ENCODE data around the gene GSKIP.

The GSKIP gene

GRCh38 chr14:96380735-96381134, 17.4 kb downstream of the GSKIP start:
- DNase-seq = no peak

GRCh38 chr14:96383445-96383844, 20.1 kb downstream of the GSKIP start:
- DNase-seq = no peak

- no peak for DNase-seq
These were observed 20.7 kb downstream of the GSKIP start for GRCh38 chr14:96384053-96384452.

GRCh38 chr14:96384740-96385139, 21.4 kb downstream of the GSKIP start:
- no peak for DNase-seq

- DNase-seq = no peak
These were observed 22.1 kb downstream of the GSKIP start for GRCh38 chr14:96385385-96385784.

GRCh38 chr14:96390965-96391292, 27.6 kb downstream of the GSKIP start:
- no peak for DNase-seq

- DNase-seq = peak; percentile 97
These were observed 28.2 kb downstream of the GSKIP start for GRCh38 chr14:96391293-96392118.

GRCh38 chr14:96393071-96393691, 29.9 kb downstream of the GSKIP start:
- DNase-seq = no peak

GRCh38 chr14:96394047-96394815, 30.9 kb downstream of the GSKIP start:
- no peak for DNase-seq

- no peak for DNase-seq
These were observed 35.1 kb downstream of the GSKIP start for GRCh38 chr14:96398432-96398831.

- no peak for DNase-seq
These were observed 35.6 kb downstream of the GSKIP start for GRCh38 chr14:96398921-96399320.

GRCh38 chr14:96399405-96399804, 36.1 kb downstream of the GSKIP start:
- no peak for DNase-seq

GRCh38 chr14:96400495-96400894, 37.2 kb downstream of the GSKIP start:
- DNase-seq = no peak

GRCh38 chr14:96403409-96403808, 40.1 kb downstream of the GSKIP start:
- DNase-seq = no peak

GRCh38 chr14:96405677-96406076, 42.4 kb downstream of the GSKIP start:
- no peak for DNase-seq

- DNase-seq = no peak
These were observed 44.7 kb downstream of the GSKIP start for GRCh38 chr14:96407935-96408570.

GRCh38 chr14:96408608-96409007, 45.3 kb downstream of the GSKIP start:
- DNase-seq = no peak

GRCh38 chr14:96409701-96410100, 46.4 kb downstream of the GSKIP start:
- DNase-seq = no peak

GRCh38 chr14:96410119-96410518, 46.8 kb downstream of the GSKIP start:
- no peak for DNase-seq

- no peak for DNase-seq
These were observed 50.2 kb downstream of the GSKIP start for GRCh38 chr14:96413526-96413925.

- DNase-seq = no peak
These were observed 52.2 kb downstream of the GSKIP start for GRCh38 chr14:96415559-96415958.

GRCh38 chr14:96416292-96416691, 53.0 kb downstream of the GSKIP start:
- DNase-seq = no peak

- DNase-seq = no peak
These were observed 53.9 kb downstream of the GSKIP start for GRCh38 chr14:96417254-96417653.

Data from T1000 (cell line).